GM10847 (cell line): ENCODE measurements around the gene CYP4B1.

Experiments used
- POLR2A ChIP-seq: IDR thresholded peaks from 2 replicates; pipeline ENCODE4 v1.6.1; 2011; ENCODE audit not compliant: insufficient read length; ENCODE audit errors: extremely low read depth

The CYP4B1 gene

GRCh38 chr1:46774297-46774696 is 24.5 kb upstream of the CYP4B1 start:
- no peak for TF ChIP-seq POLR2A

- no peak for TF ChIP-seq POLR2A
Measured at GRCh38 chr1:46784666-46785065, 14.2 kb upstream of the CYP4B1 start.

- TF ChIP-seq POLR2A: no peak
Measured at GRCh38 chr1:46790446-46791101, 8.3 kb upstream of the CYP4B1 start.

- no peak for TF ChIP-seq POLR2A
Measured at GRCh38 chr1:46793126-46793525, 5.7 kb upstream of the CYP4B1 start.

GRCh38 chr1:46797696-46798470 is 963 bp upstream of the CYP4B1 start:
- no peak for TF ChIP-seq POLR2A

- TF ChIP-seq POLR2A: no peak
Measured at GRCh38 chr1:46800742-46801141, 1.9 kb downstream of the CYP4B1 start.

GRCh38 chr1:46801323-46802055 is 2.6 kb downstream of the CYP4B1 start:
- TF ChIP-seq POLR2A: no peak

GRCh38 chr1:46802081-46802480 is 3.2 kb downstream of the CYP4B1 start:
- TF ChIP-seq POLR2A: no peak

- TF ChIP-seq POLR2A: no peak
Measured at GRCh38 chr1:46802901-46803574, 4.2 kb downstream of the CYP4B1 start.

GRCh38 chr1:46804027-46804889 is 5.4 kb downstream of the CYP4B1 start:
- no peak for TF ChIP-seq POLR2A

- TF ChIP-seq POLR2A: no peak
Measured at GRCh38 chr1:46804926-46805325, 6.1 kb downstream of the CYP4B1 start.

GRCh38 chr1:46805755-46806154 is 6.9 kb downstream of the CYP4B1 start:
- TF ChIP-seq POLR2A: no peak

GRCh38 chr1:46806196-46807020 is 7.6 kb downstream of the CYP4B1 start:
- TF ChIP-seq POLR2A: no peak
